Smooth muscle cell (in vitro differentiated cells): Measurements from ENCODE around the gene KCNJ18. TPM values are rescaled to one million over a fixed set of nuclear protein-coding genes. Genes with fewer than 3 reads are reported as not detected.
"Not testable (repeated sequence)": the region's sequence is repeated elsewhere in the genome, so short reads cannot be mapped to it uniquely, and the experiment has no call there.

ENCODE experiments used
- DNase-seq: peaks from one replicate; lab custom pipeline; 2025; ENCODE audit not compliant: unreplicated experiment; lab: John Stamatoyannopoulos, UW
- H2AFZ ChIP-seq: fragments of 200-600 bp; sonication (generic); 2 replicates; pipeline ENCODE4 v1.6.0; 2016; ENCODE audit warnings: antibody characterized with exemption, low read depth, mild to moderate bottlenecking
- H3F3A ChIP-seq: fragments of 200-600 bp; sonication (generic); 2 replicates; pipeline ENCODE4 v1.6.0; 2017; ENCODE audit warnings: antibody characterized with exemption, low read depth
- H3K27ac ChIP-seq: fragments of 200-600 bp; sonication (generic); 2 replicates; pipeline ENCODE4 v1.5.1; 2016; ENCODE audit warnings: low read depth, mild to moderate bottlenecking
- H3K27me3 ChIP-seq: fragments of 200-600 bp; sonication (generic); 2 replicates; pipeline ENCODE4 v1.6.1; 2016; ENCODE audit warnings: low read depth, mild to moderate bottlenecking
- H3K36me3 ChIP-seq: fragments of 200-600 bp; sonication (generic); 2 replicates; pipeline ENCODE4 v1.5.1; 2016; ENCODE audit warnings: low read depth
- H3K4me1 ChIP-seq: fragments of 200-600 bp; sonication (generic); 2 replicates; pipeline ENCODE4 v1.5.1; 2016; ENCODE audit warnings: low read depth
- H3K4me2 ChIP-seq: fragments of 200-600 bp; sonication (generic); 2 replicates; pipeline ENCODE4 v1.6.0; 2016; ENCODE audit warnings: mild to moderate bottlenecking
- H3K4me3 ChIP-seq: fragments of 200-600 bp; sonication (generic); 2 replicates; pipeline ENCODE4 v1.5.1; 2016; ENCODE audit warnings: mild to moderate bottlenecking
- H3K79me2 ChIP-seq: fragments of 200-600 bp; sonication (generic); 2 replicates; pipeline ENCODE4 v1.6.0; 2016; ENCODE audit warnings: low read depth, mild to moderate bottlenecking
- H3K9ac ChIP-seq: fragments of 200-600 bp; sonication (generic); 2 replicates; pipeline ENCODE4 v1.6.0; 2016; ENCODE audit warnings: low read depth
- H3K9me3 ChIP-seq: fragments of 200-600 bp; sonication (generic); replicated peaks from 2 replicates; pipeline ENCODE4 v1.5.1; 2016; ENCODE audit warnings: low read depth
- H4K20me1 ChIP-seq: fragments of 200-600 bp; sonication (generic); 2 replicates; pipeline ENCODE4 v1.6.0; 2016; ENCODE audit warnings: low read depth
- WGBS: methylation state at CpG from one replicate; pipeline ENCODE4 v1.1.7; 2016; ENCODE audit warnings: low lambda C conversion rate; 5-methylcytosine and 5-hydroxymethylcytosine counted together
- polyA plus RNA-seq: library from polyadenylated mRNA; unstranded; fragments of >200 nt; fragmentation: Nextera tagmentation; extraction: Ambion mirVana; gene quantifications from 2 replicates; pipeline ENCODE4 v1.2.1, GENCODE V29; 2016
- total RNA-seq: library from RNA; depleted of rRNA; stranded (reverse); fragments of >200 nt; gene quantifications from 2 replicates; pipeline ENCODE4 v1.2.3, GENCODE V29; 2014
- TF ChIP-seq, protein P1 (sequence below): fragments of 200-600 bp; sonication (generic); IDR thresholded peaks from 2 replicates; pipeline ENCODE4 v1.5.1; 2017; ENCODE audit warnings: borderline replicate concordance, mild to moderate bottlenecking, antibody characterized with exemption; ENCODE audit not compliant: insufficient read depth, poor library complexity, severe bottlenecking

KCNJ18 gene
- total and polyA plus RNA-seq, 2 experiments from 2014 or later = not detected

DNA sequence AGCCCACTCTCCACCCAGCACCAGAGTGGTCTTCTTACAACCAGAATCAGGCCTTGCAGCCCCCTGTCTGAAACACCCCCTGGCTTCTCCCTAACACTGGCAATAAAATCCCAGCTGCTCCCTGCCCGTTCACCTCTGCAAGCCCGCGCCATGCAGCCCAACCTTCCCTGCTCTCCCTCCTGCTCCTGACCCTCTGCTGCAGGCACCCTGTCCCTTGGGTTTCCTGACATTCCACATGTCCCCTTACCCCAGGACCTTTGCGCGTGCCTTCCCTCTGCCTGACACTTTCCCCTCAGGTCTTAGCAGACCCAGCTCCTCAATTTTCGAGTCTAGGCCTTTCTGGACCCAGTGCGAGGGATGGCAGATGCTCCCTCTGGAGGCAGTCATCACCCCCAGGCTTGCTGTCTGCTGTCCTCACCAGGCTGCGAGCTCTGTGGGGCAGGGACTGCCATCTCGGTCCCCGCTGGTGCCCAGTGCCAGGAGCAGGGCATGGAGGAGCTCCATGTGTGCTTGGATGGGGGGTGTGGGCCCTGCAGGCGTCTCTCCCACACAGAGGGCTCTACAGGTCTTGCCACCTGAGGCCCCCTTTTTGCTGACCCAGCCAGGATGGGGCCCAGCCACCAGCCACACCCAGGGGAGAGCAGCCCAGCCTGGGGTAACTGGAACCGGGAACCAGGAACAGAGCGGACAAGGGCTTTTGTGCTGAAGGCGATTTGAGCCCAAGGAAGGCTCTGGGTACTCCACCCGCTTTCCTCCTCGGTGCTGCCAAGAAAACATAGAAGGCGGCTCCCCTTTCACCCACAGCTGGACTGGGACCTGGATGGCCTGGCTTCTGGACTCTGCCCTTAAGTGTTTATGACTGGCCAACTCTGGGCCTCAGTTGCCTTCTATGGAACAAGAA lies 15.6 kb downstream of the KCNJ18 start:
- not testable (repeated sequence) for H4K20me1 ChIP-seq, DNase-seq, H3K9me3 ChIP-seq, H3K27ac ChIP-seq, H3F3A ChIP-seq, H3K4me2 ChIP-seq, H3K36me3 ChIP-seq, H3K9ac ChIP-seq, H3K27me3 ChIP-seq, H3K79me2 ChIP-seq, H2AFZ ChIP-seq, H3K4me1 ChIP-seq, H3K4me3 ChIP-seq
- WGBS = 70% methylated on average over 17 of the region's 17 CpGs

DNA sequence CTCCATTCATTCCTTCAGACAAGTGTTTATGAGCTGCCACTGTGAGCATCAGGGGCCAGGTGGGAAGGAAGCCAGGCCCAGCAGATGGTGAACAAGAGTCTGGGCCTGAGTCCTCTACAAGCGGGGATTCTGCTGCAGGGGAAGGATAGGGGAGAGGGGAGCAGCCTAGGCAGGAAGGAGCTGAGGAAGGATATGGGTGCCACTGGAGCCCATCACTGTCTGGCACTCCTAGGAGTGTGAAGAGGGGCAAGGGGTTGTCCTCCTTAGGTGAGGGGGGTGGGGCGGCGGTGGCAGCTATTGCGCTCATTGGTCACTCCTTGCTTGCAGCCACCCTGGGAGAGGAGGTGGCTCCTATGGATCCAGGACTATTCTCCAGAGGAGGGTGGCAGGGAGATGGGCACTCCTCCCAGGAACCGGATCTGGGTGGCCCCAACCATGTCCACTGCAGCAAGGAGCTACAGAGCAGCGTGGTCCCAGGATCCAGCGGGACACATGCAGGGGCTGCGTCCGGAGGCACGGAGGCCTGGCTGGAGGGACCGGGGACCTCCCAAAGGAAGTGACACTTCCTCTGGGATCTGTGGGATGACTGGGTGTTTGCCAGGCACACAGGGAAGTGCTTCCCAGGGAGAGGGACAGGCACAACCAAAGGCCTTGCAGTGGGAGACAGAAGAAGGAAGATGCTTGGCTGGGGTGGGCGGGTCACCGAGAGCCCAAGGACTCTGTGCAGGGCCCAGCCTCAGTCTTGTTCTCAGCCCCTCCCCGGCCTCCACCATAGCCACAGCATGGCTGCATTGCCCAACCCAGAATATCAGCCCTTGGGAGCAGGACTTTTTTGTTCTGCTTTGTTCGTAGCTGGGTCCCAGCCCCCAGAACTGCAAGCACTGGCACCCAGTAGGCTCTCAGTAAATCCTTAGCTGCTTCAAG lies 16.6 kb downstream of the KCNJ18 start:
- 76% methylated on average over 15 of the region's 15 CpGs for WGBS
- not testable (repeated sequence) for H3K9ac ChIP-seq, H3K27ac ChIP-seq, H4K20me1 ChIP-seq, H3K36me3 ChIP-seq, H2AFZ ChIP-seq, DNase-seq, H3K4me3 ChIP-seq, H3K27me3 ChIP-seq, H3K9me3 ChIP-seq, H3K4me2 ChIP-seq, H3K79me2 ChIP-seq, H3F3A ChIP-seq, H3K4me1 ChIP-seq

DNA sequence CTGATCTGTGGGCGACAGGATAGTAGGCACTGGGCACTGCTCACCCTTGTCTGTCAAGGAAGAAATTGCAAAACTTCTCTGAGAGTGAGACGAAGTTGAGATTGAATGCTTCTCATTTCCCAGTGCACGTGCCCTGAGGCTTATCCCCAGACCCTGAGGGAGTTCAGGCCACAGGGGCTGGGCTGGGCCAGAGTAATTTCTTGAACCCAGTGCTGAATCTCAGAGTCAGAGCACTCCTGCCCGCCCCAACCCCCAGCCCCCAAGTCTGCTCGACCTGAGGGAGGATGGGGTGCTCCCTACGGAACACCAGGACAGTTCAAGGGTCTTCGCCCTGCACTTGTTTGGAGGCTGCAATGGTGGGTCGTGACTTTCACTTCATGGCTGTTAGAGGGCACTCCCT lies 17.7 kb downstream of the KCNJ18 start:
- H3K27me3 ChIP-seq, H3K9ac ChIP-seq, H3K4me1 ChIP-seq, H3K79me2 ChIP-seq, H4K20me1 ChIP-seq, H2AFZ ChIP-seq, H3K4me2 ChIP-seq, H3F3A ChIP-seq, H3K4me3 ChIP-seq, DNase-seq, H3K27ac ChIP-seq, H3K9me3 ChIP-seq, H3K36me3 ChIP-seq: not testable (repeated sequence)
- WGBS = 63% methylated on average over 7 of the region's 8 CpGs

DNA sequence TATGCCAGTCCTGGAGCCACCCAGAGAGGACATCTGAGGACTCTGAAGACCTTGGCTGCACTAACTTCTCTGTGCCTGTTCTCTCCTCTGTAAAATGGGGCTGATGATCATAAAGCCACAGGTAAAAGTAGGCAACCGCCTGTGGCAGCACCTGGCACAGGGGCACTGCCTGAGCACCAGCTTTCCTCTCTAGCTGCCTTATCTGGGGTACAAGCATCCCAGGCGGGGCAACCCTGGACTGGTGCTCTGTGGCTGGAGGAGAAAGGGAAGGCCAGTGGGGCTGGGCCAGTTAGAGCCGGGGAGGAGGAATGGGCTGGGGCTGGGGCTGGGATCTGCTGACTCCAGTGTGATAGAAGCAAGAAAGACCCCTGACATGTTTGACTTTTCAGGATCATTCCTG lies 18.2 kb downstream of the KCNJ18 start:
- not testable (repeated sequence) for H3K9me3 ChIP-seq, H3K27ac ChIP-seq, H3K4me3 ChIP-seq, H3K79me2 ChIP-seq, H3K9ac ChIP-seq, H2AFZ ChIP-seq, H3K36me3 ChIP-seq, H4K20me1 ChIP-seq, H3K4me1 ChIP-seq, DNase-seq, H3K4me2 ChIP-seq, H3F3A ChIP-seq, H3K27me3 ChIP-seq
- WGBS = 78% methylated on average over 3 of the region's 3 CpGs

DNA sequence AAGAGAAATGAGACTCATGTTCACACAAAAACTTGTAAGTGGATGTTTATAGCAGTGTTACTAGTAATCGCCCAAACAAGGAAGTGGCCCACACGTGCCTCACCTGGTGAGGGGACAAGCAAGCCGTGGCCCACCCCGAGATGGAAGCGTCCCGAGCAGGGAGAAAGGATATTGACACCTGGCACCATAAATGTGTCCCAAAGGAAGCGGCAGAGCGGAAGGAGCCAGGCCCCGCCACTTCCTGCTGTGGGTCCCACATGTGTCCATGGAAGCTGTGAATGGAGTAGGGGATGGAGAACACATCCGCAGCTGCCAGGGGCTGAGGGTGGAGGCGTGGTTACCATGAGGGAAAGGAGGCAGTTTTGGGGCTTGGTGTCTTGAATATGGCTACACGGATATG lies 18.9 kb downstream of the KCNJ18 start:
- no peak overlapping the region for H3K27ac ChIP-seq
- no peaks in the 10 kb centered on the region for H3K36me3 ChIP-seq
- no peaks in the 10 kb centered on the region for H3K4me1 ChIP-seq
- H3F3A ChIP-seq = no peaks in the 10 kb centered on the region
- H3K9ac ChIP-seq = no peak overlapping the region
- 72% methylated on average over 12 of the region's 12 CpGs for WGBS
- no peak overlapping the region for H2AFZ ChIP-seq
- no peak for DNase-seq
- H3K27me3 ChIP-seq = no peaks in the 10 kb centered on the region
- no peaks in the 10 kb centered on the region for H3K9me3 ChIP-seq
- TF ChIP-seq, protein P1, sequence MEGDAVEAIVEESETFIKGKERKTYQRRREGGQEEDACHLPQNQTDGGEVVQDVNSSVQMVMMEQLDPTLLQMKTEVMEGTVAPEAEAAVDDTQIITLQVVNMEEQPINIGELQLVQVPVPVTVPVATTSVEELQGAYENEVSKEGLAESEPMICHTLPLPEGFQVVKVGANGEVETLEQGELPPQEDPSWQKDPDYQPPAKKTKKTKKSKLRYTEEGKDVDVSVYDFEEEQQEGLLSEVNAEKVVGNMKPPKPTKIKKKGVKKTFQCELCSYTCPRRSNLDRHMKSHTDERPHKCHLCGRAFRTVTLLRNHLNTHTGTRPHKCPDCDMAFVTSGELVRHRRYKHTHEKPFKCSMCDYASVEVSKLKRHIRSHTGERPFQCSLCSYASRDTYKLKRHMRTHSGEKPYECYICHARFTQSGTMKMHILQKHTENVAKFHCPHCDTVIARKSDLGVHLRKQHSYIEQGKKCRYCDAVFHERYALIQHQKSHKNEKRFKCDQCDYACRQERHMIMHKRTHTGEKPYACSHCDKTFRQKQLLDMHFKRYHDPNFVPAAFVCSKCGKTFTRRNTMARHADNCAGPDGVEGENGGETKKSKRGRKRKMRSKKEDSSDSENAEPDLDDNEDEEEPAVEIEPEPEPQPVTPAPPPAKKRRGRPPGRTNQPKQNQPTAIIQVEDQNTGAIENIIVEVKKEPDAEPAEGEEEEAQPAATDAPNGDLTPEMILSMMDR = no peak
- no peaks in the 10 kb centered on the region for H3K79me2 ChIP-seq
- H4K20me1 ChIP-seq = no peaks in the 10 kb centered on the region
- no peak overlapping the region for H3K4me3 ChIP-seq
- H3K4me2 ChIP-seq = no peak overlapping the region

DNA sequence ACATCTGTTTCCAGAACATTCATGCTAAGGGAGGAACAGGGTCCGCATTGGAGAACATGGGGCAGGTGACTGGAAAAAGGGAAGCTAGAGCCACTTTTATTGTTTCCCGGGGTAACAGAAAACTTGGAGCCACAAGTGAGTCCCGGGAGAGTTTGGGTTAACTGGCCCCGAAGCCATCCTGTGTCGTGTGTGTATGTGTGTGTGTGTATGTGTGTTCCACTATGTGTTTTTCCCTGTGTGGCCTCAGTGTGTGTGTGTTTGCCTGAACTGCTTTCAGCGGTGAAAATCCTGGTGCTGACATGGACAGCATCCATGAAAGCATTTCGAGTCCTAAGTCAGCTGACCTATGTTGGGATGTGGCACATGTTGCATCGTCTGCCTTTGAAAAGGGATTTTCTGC lies 20.7 kb downstream of the KCNJ18 start:
- H3F3A ChIP-seq, H3K36me3 ChIP-seq, H3K4me1 ChIP-seq, H3K27ac ChIP-seq, H2AFZ ChIP-seq, H3K9ac ChIP-seq, H3K9me3 ChIP-seq, H3K27me3 ChIP-seq, H4K20me1 ChIP-seq, H3K4me3 ChIP-seq, H3K79me2 ChIP-seq, H3K4me2 ChIP-seq, DNase-seq: not testable (repeated sequence)
- WGBS = 73% methylated on average over 8 of the region's 8 CpGs

DNA sequence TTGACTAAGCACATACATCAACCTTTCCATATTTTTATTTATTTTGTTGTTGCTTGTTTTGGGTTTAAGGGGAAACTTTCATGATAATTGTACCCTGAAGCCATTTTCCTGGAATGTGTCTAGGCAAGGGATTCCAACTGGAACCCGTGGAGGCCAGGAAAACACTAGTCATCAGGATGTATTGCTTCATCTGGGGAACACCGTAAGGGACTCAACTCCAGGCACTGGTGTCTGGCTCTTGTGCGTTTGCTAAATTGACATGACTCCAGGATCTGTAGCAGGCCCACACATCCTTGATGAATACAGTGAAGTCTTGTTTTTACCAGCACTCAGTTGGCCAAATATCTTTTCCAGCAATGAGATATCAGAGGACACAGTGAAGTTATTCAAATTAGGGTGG lies 21.3 kb downstream of the KCNJ18 start:
- not testable (repeated sequence) for DNase-seq, H3K27me3 ChIP-seq, H3K9ac ChIP-seq, H4K20me1 ChIP-seq, H3F3A ChIP-seq, H3K79me2 ChIP-seq, H3K4me1 ChIP-seq, H3K27ac ChIP-seq, H3K36me3 ChIP-seq, H3K4me2 ChIP-seq, H2AFZ ChIP-seq, H3K4me3 ChIP-seq, H3K9me3 ChIP-seq
- WGBS = 48% methylated on average over 2 of the region's 3 CpGs
